Mesothelial cell of epicardium (in vitro differentiated cells): ENCODE data around the gene XYLT1. TPM values are rescaled to one million over a fixed set of nuclear protein-coding genes. Genes with fewer than 3 reads are reported as not detected.

Experiments used
- DNase-seq, 2 experiments: peaks; one replicate each; pipeline ENCODE4 v3.0.0; 2021; ENCODE audit warnings: low spot score in 2 of 2; ENCODE audit not compliant: unreplicated experiment in 2 of 2
- H3K27ac Mint-ChIP-seq: 2 replicates; pipeline ENCODE4 v1.8.0; 2021; ENCODE audit warnings: mixed read lengths
- H3K27me3 Mint-ChIP-seq: 2 replicates; pipeline ENCODE4 v1.8.0; 2021; ENCODE audit warnings: low read depth, mixed read lengths
- H3K36me3 Mint-ChIP-seq: 2 replicates; pipeline ENCODE4 v1.8.0; 2021; ENCODE audit warnings: mixed read lengths
- H3K4me1 Mint-ChIP-seq: 2 replicates; pipeline ENCODE4 v1.8.0; 2021; ENCODE audit warnings: mixed read lengths
- H3K4me3 Mint-ChIP-seq: 2 replicates; pipeline ENCODE4 v1.8.0; 2021; ENCODE audit warnings: mild to moderate bottlenecking, moderate library complexity, mixed read lengths
- H3K9me3 Mint-ChIP-seq: 2 replicates; pipeline ENCODE4 v1.8.0; 2021; ENCODE audit warnings: mixed read lengths
- total RNA-seq: library from RNA; stranded (reverse); gene quantifications from 3 replicates; pipeline ENCODE4 v1.2.1, GENCODE V29; 2021
- TF ChIP-seq, protein P1 (sequence below): fragments of 200-600 bp; sonication (generic); IDR thresholded peaks from one replicate; pipeline ENCODE4 v1.5.0; 2021; ENCODE audit warnings: antibody characterized with exemption; ENCODE audit not compliant: unreplicated experiment

XYLT1 gene
- total RNA-seq, 1 donor from 2014 or later = 15.2 TPM

- Mint-ChIP-seq H3K9me3 (no peaks in the 10 kb centered on the region), H3K27ac (no peak overlapping the region), H3K4me1 (peaks cover 8% of the 10 kb centered on the region), H3K27me3 (peaks cover 3% of the 10 kb centered on the region), H3K36me3 (peaks cover under 1% of the 10 kb centered on the region), H3K4me3 (no peak overlapping the region)
- DNase-seq = no peak
- TF ChIP-seq, protein P1, sequence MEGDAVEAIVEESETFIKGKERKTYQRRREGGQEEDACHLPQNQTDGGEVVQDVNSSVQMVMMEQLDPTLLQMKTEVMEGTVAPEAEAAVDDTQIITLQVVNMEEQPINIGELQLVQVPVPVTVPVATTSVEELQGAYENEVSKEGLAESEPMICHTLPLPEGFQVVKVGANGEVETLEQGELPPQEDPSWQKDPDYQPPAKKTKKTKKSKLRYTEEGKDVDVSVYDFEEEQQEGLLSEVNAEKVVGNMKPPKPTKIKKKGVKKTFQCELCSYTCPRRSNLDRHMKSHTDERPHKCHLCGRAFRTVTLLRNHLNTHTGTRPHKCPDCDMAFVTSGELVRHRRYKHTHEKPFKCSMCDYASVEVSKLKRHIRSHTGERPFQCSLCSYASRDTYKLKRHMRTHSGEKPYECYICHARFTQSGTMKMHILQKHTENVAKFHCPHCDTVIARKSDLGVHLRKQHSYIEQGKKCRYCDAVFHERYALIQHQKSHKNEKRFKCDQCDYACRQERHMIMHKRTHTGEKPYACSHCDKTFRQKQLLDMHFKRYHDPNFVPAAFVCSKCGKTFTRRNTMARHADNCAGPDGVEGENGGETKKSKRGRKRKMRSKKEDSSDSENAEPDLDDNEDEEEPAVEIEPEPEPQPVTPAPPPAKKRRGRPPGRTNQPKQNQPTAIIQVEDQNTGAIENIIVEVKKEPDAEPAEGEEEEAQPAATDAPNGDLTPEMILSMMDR = no peak
Observed at GRCh38 chr16:17448640-17449638, 21.8 kb downstream of the XYLT1 start.

GRCh38 chr16:17447101-17447569, 23.6 kb downstream of the XYLT1 start:
- Mint-ChIP-seq H3K36me3 (peaks cover 3% of the 10 kb centered on the region), H3K9me3 (no peaks in the 10 kb centered on the region), H3K27me3 (peaks cover 3% of the 10 kb centered on the region), H3K4me3 (no peak overlapping the region), H3K4me1 (peaks cover 3% of the 10 kb centered on the region), H3K27ac (no peak overlapping the region)
- DNase-seq = no peak
- TF ChIP-seq, protein P1 = no peak

DNA sequence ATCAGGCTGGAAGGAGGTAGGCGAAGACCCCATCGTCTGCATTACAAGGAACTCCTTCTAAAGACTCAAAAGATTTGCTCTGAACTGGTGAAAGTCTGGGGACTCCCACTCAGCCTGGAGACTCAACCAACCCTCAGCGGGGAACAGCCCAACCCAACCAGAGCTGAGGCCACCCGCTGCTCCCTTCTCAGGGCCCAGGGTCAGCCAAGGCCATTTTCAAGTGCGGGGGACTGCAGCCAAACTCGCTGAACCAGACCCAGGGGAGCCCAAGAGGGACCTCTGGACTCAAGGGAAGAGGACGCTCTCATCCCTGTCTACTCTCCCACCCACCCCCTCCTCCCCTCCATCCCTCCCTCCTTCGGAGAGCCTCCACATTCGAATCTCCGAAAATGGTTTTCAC, 24.1 kb downstream of the XYLT1 start:
- Mint-ChIP-seq H3K4me1 (peaks cover 3% of the 10 kb centered on the region), H3K4me3 (no peak overlapping the region), H3K9me3 (no peaks in the 10 kb centered on the region), H3K36me3 (peaks cover 3% of the 10 kb centered on the region), H3K27me3 (peaks cover 3% of the 10 kb centered on the region), H3K27ac (no peak overlapping the region)
- no peak for DNase-seq
- TF ChIP-seq, protein P1 = no peak

DNA sequence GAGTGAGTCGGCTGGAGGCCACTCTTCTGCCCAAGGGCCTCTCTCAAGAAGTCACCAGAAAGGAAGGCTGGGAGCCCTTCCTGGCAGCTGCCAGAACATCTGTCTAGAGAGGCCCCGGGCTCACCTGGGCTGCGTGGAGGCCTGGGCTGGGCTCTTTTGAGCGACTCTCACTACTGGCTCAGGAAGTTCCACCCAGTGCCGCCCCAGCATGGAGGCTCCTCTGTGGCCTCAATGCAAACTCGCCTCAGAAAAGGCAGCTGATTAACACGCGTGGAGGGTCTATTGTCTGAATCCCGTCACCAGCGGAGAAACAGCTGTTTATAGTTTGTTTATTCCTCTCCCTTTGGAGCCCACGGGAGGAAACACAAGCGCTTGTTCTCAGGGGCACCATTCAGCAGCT, 25.3 kb downstream of the XYLT1 start:
- Mint-ChIP-seq H3K4me3 (no peak overlapping the region), H3K27ac (no peak overlapping the region), H3K9me3 (peaks cover under 1% of the 10 kb centered on the region), H3K27me3 (no peaks in the 10 kb centered on the region), H3K4me1 (peaks cover 3% of the 10 kb centered on the region), H3K36me3 (peaks cover 3% of the 10 kb centered on the region)
- no peak for DNase-seq
- TF ChIP-seq, protein P1 = no peak

- Mint-ChIP-seq H3K9me3 (peaks cover 5% of the 10 kb centered on the region), H3K4me3 (no peak overlapping the region), H3K27ac (no peak overlapping the region), H3K27me3 (no peaks in the 10 kb centered on the region), H3K4me1 (peaks cover 3% of the 10 kb centered on the region), H3K36me3 (peaks cover 3% of the 10 kb centered on the region)
- no peak for DNase-seq
- TF ChIP-seq, protein P1 = no peak
Observed at GRCh38 chr16:17444658-17445057, 26.1 kb downstream of the XYLT1 start.
